ENCODE measurements around the gene TFF1.

The TFF1 gene

GRCh38 chr21:42341776-42342542, 24.4 kb downstream of the TFF1 start:
- DNase-seq = no peak

GRCh38 chr21:42340187-42341050, 25.9 kb downstream of the TFF1 start:
- no peak for DNase-seq

- no peak for DNase-seq
Observed at GRCh38 chr21:42338729-42339715, 27.3 kb downstream of the TFF1 start.

GRCh38 chr21:42337830-42338728, 28.3 kb downstream of the TFF1 start:
- DNase-seq = peak; percentile 86 to 87

GRCh38 chr21:42337276-42337675, 29.1 kb downstream of the TFF1 start:
- no peak for DNase-seq

- DNase-seq = no peak
Observed at GRCh38 chr21:42336054-42336453, 30.3 kb downstream of the TFF1 start.

- DNase-seq = no peak
Observed at GRCh38 chr21:42332557-42333317, 33.6 kb downstream of the TFF1 start.

- no peak for DNase-seq
Observed at GRCh38 chr21:42331660-42332059, 34.7 kb downstream of the TFF1 start.

GRCh38 chr21:42330380-42331371, 35.7 kb downstream of the TFF1 start:
- no peak for DNase-seq

- DNase-seq = no peak
Observed at GRCh38 chr21:42324896-42325295, 41.4 kb downstream of the TFF1 start.

GRCh38 chr21:42321845-42322244, 44.5 kb downstream of the TFF1 start:
- no peak for DNase-seq

- DNase-seq = no peak
Observed at GRCh38 chr21:42321231-42321630, 45.1 kb downstream of the TFF1 start.

GRCh38 chr21:42320791-42321190, 45.5 kb downstream of the TFF1 start:
- no peak for DNase-seq

- no peak for DNase-seq
Observed at GRCh38 chr21:42319851-42320572, 46.3 kb downstream of the TFF1 start.

- no peak for DNase-seq
Observed at GRCh38 chr21:42319376-42319775, 47.0 kb downstream of the TFF1 start.

GRCh38 chr21:42317826-42318746, 48.2 kb downstream of the TFF1 start:
- no peak for DNase-seq

GRCh38 chr21:42317341-42317741, 49.0 kb downstream of the TFF1 start:
- no peak for DNase-seq

GRCh38 chr21:42316891-42317290, 49.4 kb downstream of the TFF1 start:
- DNase-seq = no peak

Data from activated CD4-positive, alpha-beta T cell treated with anti-CD3 and anti-CD28 coated beads, Interleukin-2, amount 50 U/mL, for 4 hours (primary cell).